ENCODE measurements around the gene TLCD3A. TPM values are rescaled to one million over a fixed set of nuclear protein-coding genes. Genes with fewer than 3 reads are reported as not detected.

Gene TLCD3A
- total and polyA plus RNA-seq, 8 donors, result 14.5 to 40.9 (median 34.3) TPM

DNA sequence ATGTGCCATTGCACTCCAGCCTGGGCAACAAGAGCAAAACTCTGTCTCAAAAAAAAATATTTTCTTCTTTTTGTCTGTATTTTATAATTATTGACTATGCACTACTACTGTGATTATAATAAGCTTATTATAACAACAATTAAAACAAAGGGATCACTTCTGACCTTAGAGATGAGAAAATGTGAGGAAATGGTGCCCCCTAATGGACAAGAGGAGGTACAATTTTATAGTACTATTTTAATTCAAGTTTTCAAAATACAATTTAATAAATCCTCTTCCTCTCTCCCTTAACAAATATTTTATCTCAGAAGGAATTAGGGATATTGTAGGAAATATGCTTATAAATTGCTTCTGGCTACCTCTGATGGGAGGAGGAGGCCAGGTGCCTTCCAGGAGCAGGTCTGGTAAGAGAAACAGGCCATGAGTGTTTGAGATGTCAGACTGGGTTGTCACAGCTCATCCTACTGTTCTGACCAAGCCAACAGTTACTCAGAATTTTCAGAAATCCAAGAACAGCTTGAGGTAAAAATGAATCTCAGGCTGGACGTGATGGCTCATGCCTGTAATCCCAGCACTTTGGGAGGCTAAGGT, 31.8 kb upstream of the TLCD3A start:
- Histone ChIP-seq H3K4me3 (no peak overlapping the region), H3K27ac (no peak overlapping the region), H3K9me3 (no peaks in the 10 kb centered on the region), H3K36me3 (peaks cover 0 to 58% of the 10 kb centered on the region in 2 donors), H3K4me1 (peaks cover 0 to 48% of the 10 kb centered on the region in 2 donors), H3K27me3 (no peaks in the 10 kb centered on the region)
- peak in 1 of 4 donors; percentile 39 for DNase-seq
- TF ChIP-seq CTCF (IDR thresholded peaks at IDR 0.05), result peak; percentile 55 to 59
- intact Hi-C loops (cut with DNase I), result loop anchor here in 1 of 2 donors (2.0 kb wide), 1 partner anchor 290 kb away; a partner anchor contains a TSS
- ATAC-seq, result peak; percentile 37

GRCh38 chr17:703081-703875, 29.1 kb upstream of the TLCD3A start:
- H3K27ac ChIP-seq, result peak overlapping the region in 1 of 2 donors; percentile 36
- peaks cover 0 to 48% of the 10 kb centered on the region in 2 donors for H3K4me1 ChIP-seq
- H3K9me3 ChIP-seq, result no peaks in the 10 kb centered on the region
- no peak overlapping the region for H3K4me3 ChIP-seq
- peak; percentile 24 for ATAC-seq
- intact Hi-C loops (cut with DNase I), result no loop called here
- DNase-seq, result no peak
- peaks cover 0 to 45% of the 10 kb centered on the region in 2 donors for H3K36me3 ChIP-seq
- no peak for TF ChIP-seq CTCF (IDR thresholded peaks at IDR 0.05)
- no peaks in the 10 kb centered on the region for H3K27me3 ChIP-seq

DNA sequence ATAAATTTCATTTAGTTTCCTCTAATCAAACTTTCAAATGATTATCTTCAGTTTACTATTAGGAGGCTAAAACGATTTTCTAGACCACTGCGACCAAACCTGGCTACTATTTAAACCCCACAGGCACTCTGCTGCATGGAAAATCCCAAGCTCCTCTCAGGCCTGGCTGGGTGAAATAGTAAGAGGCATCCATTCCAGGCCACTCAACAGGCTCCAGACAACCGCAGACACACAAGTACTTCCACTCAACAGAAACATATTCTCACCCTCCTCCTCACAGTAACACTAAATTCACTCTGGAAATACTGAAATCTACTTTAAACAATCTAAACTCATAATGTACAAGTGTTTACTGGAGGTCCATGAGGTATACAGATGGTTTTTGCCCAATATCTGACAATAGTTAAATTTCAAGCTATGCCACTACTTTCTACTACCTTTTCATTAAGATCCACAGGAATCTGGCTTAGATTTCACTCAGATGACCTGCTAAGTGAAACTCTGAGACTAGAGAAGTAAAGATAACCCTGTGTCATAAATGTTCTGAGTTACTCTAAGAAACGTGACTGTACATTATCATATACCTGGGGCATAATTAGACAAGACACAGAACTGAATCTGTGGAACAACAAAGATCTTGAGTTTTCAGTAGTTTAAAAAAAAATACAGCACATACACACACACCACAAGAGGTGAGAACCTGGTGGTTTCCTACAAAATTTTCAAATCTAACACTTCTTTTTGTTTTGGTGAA, 28.1 kb upstream of the TLCD3A start:
- no peak for TF ChIP-seq CTCF (IDR thresholded peaks at IDR 0.05)
- Histone ChIP-seq H3K27ac (peak overlapping the region; percentile 8 to 36), H3K4me1 (peaks cover 0 to 40% of the 10 kb centered on the region in 2 donors), H3K27me3 (no peaks in the 10 kb centered on the region), H3K4me3 (no peak overlapping the region), H3K36me3 (peaks cover 0 to 48% of the 10 kb centered on the region in 2 donors), H3K9me3 (no peaks in the 10 kb centered on the region)
- peak; percentile 87 for ATAC-seq
- intact Hi-C loops (cut with DNase I), result no loop called here
- DNase-seq, result no peak

- peaks cover 0 to 55% of the 10 kb centered on the region in 2 donors for H3K36me3 ChIP-seq
- no peaks in the 10 kb centered on the region for H3K9me3 ChIP-seq
- H3K4me3 ChIP-seq, result no peak overlapping the region
- no peaks in the 10 kb centered on the region for H3K27me3 ChIP-seq
- intact Hi-C loops (cut with DNase I), result no loop called here
- peaks cover 0 to 32% of the 10 kb centered on the region in 2 donors for H3K4me1 ChIP-seq
- peak; percentile 29 for ATAC-seq
- DNase-seq, result no peak
- no peak for TF ChIP-seq CTCF (IDR thresholded peaks at IDR 0.05)
- H3K27ac ChIP-seq, result peak overlapping the region in 1 of 2 donors; percentile 36
Observed at GRCh38 chr17:705011-705410, 27.4 kb upstream of the TLCD3A start.

DNA sequence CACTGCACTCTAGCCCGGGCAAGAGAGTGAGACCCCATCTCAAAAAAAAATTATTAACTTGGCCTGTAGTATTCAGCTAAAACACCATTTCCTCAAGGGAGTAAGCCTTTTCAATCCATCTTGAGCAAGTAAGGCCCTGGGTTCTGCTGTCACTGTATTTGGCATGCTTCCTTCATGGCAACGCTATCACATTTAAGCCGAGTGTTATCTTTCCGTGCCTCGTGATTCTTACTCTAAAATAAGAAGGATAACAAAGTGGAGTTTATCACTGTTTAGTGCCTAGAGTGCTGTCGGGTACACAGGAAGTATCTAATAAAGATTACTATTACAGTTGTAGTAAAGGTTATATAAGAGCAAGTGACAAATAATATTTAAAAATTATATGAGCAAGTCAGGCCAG, 26.5 kb upstream of the TLCD3A start:
- Histone ChIP-seq H3K4me3 (no peak overlapping the region), H3K27me3 (no peaks in the 10 kb centered on the region), H3K36me3 (peaks cover 0 to 59% of the 10 kb centered on the region in 2 donors), H3K4me1 (peaks cover 0 to 24% of the 10 kb centered on the region in 2 donors), H3K9me3 (no peaks in the 10 kb centered on the region), H3K27ac (no peak overlapping the region)
- DNase-seq (no peak), ATAC-seq (no peak)
- intact Hi-C loops (cut with DNase I), result no loop called here
- TF ChIP-seq CTCF (IDR thresholded peaks at IDR 0.05), result no peak
